GM23248 (cell line): ENCODE measurements around the gene LCP2. TPM values are rescaled to one million over a fixed set of nuclear protein-coding genes. Genes with fewer than 3 reads are reported as not detected.
A peak's percentile ranks its signal among the peaks of the same experiment; 100 is the strongest.

Experiments
- DNase-seq: peaks from one replicate; pipeline ENCODE4 v3.0.0-alpha.2; 2015
- H2AFZ ChIP-seq: fragments of 200-600 bp; sonication (generic); 2 replicates; pipeline ENCODE4 v1.6.1; 2016; ENCODE audit warnings: antibody characterized with exemption
- H3F3A ChIP-seq: fragments of 200-600 bp; sonication (generic); 2 replicates; pipeline ENCODE4 v1.6.1; 2016; ENCODE audit warnings: mild to moderate bottlenecking, antibody characterized with exemption, mixed run types; ENCODE audit not compliant: insufficient read depth
- H3K27ac ChIP-seq: fragments of 200-600 bp; sonication (generic); 2 replicates; pipeline ENCODE4 v1.5.1; 2016; ENCODE audit warnings: mild to moderate bottlenecking
- H3K27me3 ChIP-seq: fragments of 200-600 bp; sonication (generic); replicated peaks from 2 replicates; pipeline ENCODE4 v1.6.1; 2016; ENCODE audit warnings: mild to moderate bottlenecking; ENCODE audit not compliant: insufficient read depth
- H3K36me3 ChIP-seq: fragments of 200-600 bp; sonication (generic); 2 replicates; pipeline ENCODE4 v1.6.1; 2016; ENCODE audit warnings: low read depth, mild to moderate bottlenecking
- H3K4me1 ChIP-seq: fragments of 200-600 bp; sonication (generic); 2 replicates; pipeline ENCODE4 v1.6.1; 2016; ENCODE audit warnings: mild to moderate bottlenecking; ENCODE audit not compliant: insufficient read depth
- H3K4me2 ChIP-seq: fragments of 200-600 bp; sonication (generic); one replicate; pipeline ENCODE4 v1.6.1; 2016; ENCODE audit warnings: mild to moderate bottlenecking; ENCODE audit not compliant: unreplicated experiment
- H3K4me3 ChIP-seq: fragments of 200-600 bp; sonication (generic); 2 replicates; pipeline ENCODE4 v1.5.1; 2016; ENCODE audit warnings: mild to moderate bottlenecking
- H3K79me2 ChIP-seq: fragments of 200-600 bp; sonication (generic); 2 replicates; pipeline ENCODE4 v1.6.1; 2016; ENCODE audit warnings: mild to moderate bottlenecking; ENCODE audit not compliant: insufficient read depth
- H3K9ac ChIP-seq: fragments of 200-600 bp; sonication (generic); 2 replicates; pipeline ENCODE4 v1.6.1; 2016; ENCODE audit warnings: mild to moderate bottlenecking
- H3K9me2 ChIP-seq: fragments of 200-600 bp; sonication (generic); 2 replicates; pipeline ENCODE4 v1.6.1; 2016; ENCODE audit warnings: mixed run types, mild to moderate bottlenecking, moderate library complexity; ENCODE audit not compliant: insufficient read depth
- H3K9me3 ChIP-seq: fragments of 200-600 bp; sonication (generic); one replicate; pipeline ENCODE4 v1.6.1; 2017; ENCODE audit warnings: low read depth
- H4K20me1 ChIP-seq: fragments of 200-600 bp; sonication (generic); 2 replicates; pipeline ENCODE4 v1.6.0; 2016; ENCODE audit not compliant: insufficient read depth
- EZH2 ChIP-seq: fragments of 200-600 bp; sonication (generic); IDR thresholded peaks from 2 replicates; pipeline ENCODE4 v1.6.1; 2018; ENCODE audit warnings: antibody characterized with exemption, mild to moderate bottlenecking; ENCODE audit not compliant: insufficient read depth, poor library complexity, severe bottlenecking
- EZH2phosphoT487 ChIP-seq: fragments of 200-600 bp; sonication (generic); IDR thresholded peaks from 2 replicates; pipeline ENCODE4 v1.6.1; 2018; ENCODE audit warnings: antibody characterized with exemption, moderate library complexity, mild to moderate bottlenecking, low read depth; ENCODE audit not compliant: insufficient read depth
- WGBS, 2 experiments: methylation state at CpG; one replicate each; pipeline ENCODE4 v1.1.6; 2015 to 2017; ENCODE audit warnings: low lambda C conversion rate in 2 of 2, low coverage in 1 of 2; ENCODE audit errors: missing lambda C conversion rate in 2 of 2; 5-methylcytosine and 5-hydroxymethylcytosine counted together
- in situ Hi-C: fragments of 300-500 bp; cut with MboI; formaldehyde crosslinking; loops from 2 replicates; pipeline ENCODE4 v1.15.0; 2020
- polyA plus RNA-seq: library from polyadenylated mRNA; unstranded; fragments of >200 nt; fragmentation: Nextera tagmentation; extraction: Ambion mirVana; gene quantifications from 2 replicates; pipeline ENCODE4 v1.2.1, GENCODE V29; 2016
- total RNA-seq: library from RNA; depleted of rRNA; stranded (reverse); fragments of >200 nt; shearing (Covaris generic); gene quantifications from 2 replicates; pipeline ENCODE4 v1.2.3, GENCODE V29; 2014

The LCP2 gene
- total and polyA plus RNA-seq, 2 experiments from 2014 or later, result not detected

- 1% methylated on average over 5 of the region's 5 CpGs for WGBS, 2 experiments
- in situ Hi-C loops, result no loop called here
- no peaks in the 10 kb centered on the region for H3K36me3 ChIP-seq
Measured at GRCh38 chr5:170265522-170265921, 32.1 kb downstream of the LCP2 start.

GRCh38 chr5:170263906-170264305, 33.7 kb downstream of the LCP2 start:
- Histone ChIP-seq H3K79me2 (no peaks in the 10 kb centered on the region), H3K9ac (no peak overlapping the region), H3K4me2 (no peak overlapping the region), H3K4me1 (no peaks in the 10 kb centered on the region), H3K9me2 (no peaks in the 10 kb centered on the region), H3K27ac (no peak overlapping the region), H3K4me3 (no peak overlapping the region), H3K36me3 (no peaks in the 10 kb centered on the region), H4K20me1 (no peaks in the 10 kb centered on the region), H3F3A (no peaks in the 10 kb centered on the region), H3K9me3 (no peaks in the 10 kb centered on the region), H3K27me3 (peaks cover 62% of the 10 kb centered on the region), H2AFZ (no peak overlapping the region)
- in situ Hi-C loops, result no loop called here
- DNase-seq, result no peak
- WGBS, 2 experiments, result 47 to 51% methylated on average over 4 of the region's 4 CpGs
- TF ChIP-seq EZH2phosphoT487 (no peak), EZH2 (no peak)

More at GRCh38 chr5:170265522-170265921, 32.1 kb downstream of the LCP2 start:
- no peak overlapping the region for H2AFZ ChIP-seq
- no peaks in the 10 kb centered on the region for H3K79me2 ChIP-seq
- H4K20me1 ChIP-seq, result no peaks in the 10 kb centered on the region
- H3K27me3 ChIP-seq, result peaks cover 61% of the 10 kb centered on the region
- no peak overlapping the region for H3K4me2 ChIP-seq
- H3K27ac ChIP-seq, result no peak overlapping the region
- no peak overlapping the region for H3K4me3 ChIP-seq
- DNase-seq, result peak; percentile 34
- H3K9me2 ChIP-seq, result no peaks in the 10 kb centered on the region
- H3K4me1 ChIP-seq, result no peaks in the 10 kb centered on the region
- no peaks in the 10 kb centered on the region for H3F3A ChIP-seq
- H3K9ac ChIP-seq, result no peak overlapping the region
- no peak for TF ChIP-seq EZH2
- TF ChIP-seq EZH2phosphoT487, result no peak
- H3K9me3 ChIP-seq, result no peaks in the 10 kb centered on the region

GRCh38 chr5:170262061-170263045, 35.2 kb downstream of the LCP2 start:
- no peaks in the 10 kb centered on the region for H4K20me1 ChIP-seq
- H3F3A ChIP-seq, result no peaks in the 10 kb centered on the region
- no peak for TF ChIP-seq EZH2phosphoT487
- no peak for TF ChIP-seq EZH2
- no peak overlapping the region for H3K4me3 ChIP-seq
- H3K9me2 ChIP-seq, result no peaks in the 10 kb centered on the region
- no peaks in the 10 kb centered on the region for H3K79me2 ChIP-seq
- no peak overlapping the region for H3K9ac ChIP-seq
- no peaks in the 10 kb centered on the region for H3K9me3 ChIP-seq
- H3K4me2 ChIP-seq, result no peak overlapping the region
- 62 to 63% methylated on average over 15 of the region's 15 CpGs for WGBS, 2 experiments
- H2AFZ ChIP-seq, result no peak overlapping the region
- in situ Hi-C loops, result no loop called here
- no peaks in the 10 kb centered on the region for H3K4me1 ChIP-seq
- no peaks in the 10 kb centered on the region for H3K36me3 ChIP-seq
- no peak for DNase-seq
- H3K27ac ChIP-seq, result no peak overlapping the region
- H3K27me3 ChIP-seq, result peaks cover 71% of the 10 kb centered on the region

GRCh38 chr5:170261528-170262043, 36.0 kb downstream of the LCP2 start:
- Histone ChIP-seq H3K27ac (no peak overlapping the region), H3K4me2 (no peak overlapping the region), H3K79me2 (no peaks in the 10 kb centered on the region), H3K4me1 (no peaks in the 10 kb centered on the region), H3K27me3 (peaks cover 71% of the 10 kb centered on the region), H3K4me3 (no peak overlapping the region), H3K9me3 (no peaks in the 10 kb centered on the region), H3K9me2 (no peaks in the 10 kb centered on the region), H3K9ac (no peak overlapping the region), H2AFZ (no peak overlapping the region), H3F3A (no peaks in the 10 kb centered on the region), H4K20me1 (no peaks in the 10 kb centered on the region), H3K36me3 (no peaks in the 10 kb centered on the region)
- WGBS, 2 experiments, result 63 to 64% methylated on average over 3 of the region's 3 CpGs
- no peak for DNase-seq
- TF ChIP-seq EZH2phosphoT487, result no peak
- TF ChIP-seq EZH2, result no peak
- in situ Hi-C loops, result no loop called here
